Osteoblast (primary cell): ENCODE measurements around the gene ZNF483. TPM values are rescaled to one million over a fixed set of nuclear protein-coding genes. Genes with fewer than 3 reads are reported as not detected.
"Not testable (repeated sequence)": the region's sequence is repeated elsewhere in the genome, so short reads cannot be mapped to it uniquely, and the experiment has no call there.

Source experiments
- DNase-seq: peaks from one replicate; pipeline ENCODE4 v3.0.0; 2011; ENCODE audit warnings: low spot score, mixed read lengths; ENCODE audit not compliant: insufficient read length; ENCODE audit errors: missing footprints
- H2AFZ ChIP-seq: 2 replicates; pipeline ENCODE4 v1.6.0; 2011; ENCODE audit warnings: mild to moderate bottlenecking, low read length
- H3K27ac ChIP-seq: 2 replicates; pipeline ENCODE4 v1.5.1; 2011; ENCODE audit warnings: mild to moderate bottlenecking, low read depth, low read length, moderate library complexity
- H3K27me3 ChIP-seq: 2 replicates; pipeline ENCODE4 v1.6.0; 2012; ENCODE audit warnings: mild to moderate bottlenecking, control low read depth, inconsistent platforms, low read length, moderate library complexity; ENCODE audit not compliant: insufficient read depth
- H3K36me3 ChIP-seq: 2 replicates; pipeline ENCODE4 v1.5.1; 2011; ENCODE audit warnings: mild to moderate bottlenecking, low read length, control low read depth, moderate library complexity; ENCODE audit not compliant: insufficient read depth
- H3K4me1 ChIP-seq: 2 replicates; pipeline ENCODE4 v1.5.1; 2011; ENCODE audit warnings: mild to moderate bottlenecking, low read length, control low read depth, moderate library complexity; ENCODE audit not compliant: insufficient read depth
- H3K4me2 ChIP-seq: 2 replicates; pipeline ENCODE4 v1.6.0; 2011; ENCODE audit warnings: mild to moderate bottlenecking, low read length; ENCODE audit not compliant: insufficient read depth
- H3K4me3 ChIP-seq: fragments of 200-600 bp; sonication (generic); 3 replicates; pipeline ENCODE4 v1.5.1; 2012; ENCODE audit warnings: mild to moderate bottlenecking, low read length, inconsistent platforms; ENCODE audit not compliant: insufficient read depth
- H3K79me2 ChIP-seq: 2 replicates; pipeline ENCODE4 v1.6.0; 2012; ENCODE audit warnings: mild to moderate bottlenecking, low read length, control low read depth, inconsistent platforms; ENCODE audit not compliant: insufficient read depth
- H3K9me3 ChIP-seq: 2 replicates; pipeline ENCODE4 v1.5.1; 2011; ENCODE audit warnings: low read depth, low read length, control low read depth
- H4K20me1 ChIP-seq: 2 replicates; pipeline ENCODE4 v1.6.0; 2012; ENCODE audit warnings: mild to moderate bottlenecking, low read length, control low read depth; ENCODE audit not compliant: insufficient read depth
- CTCF ChIP-seq: IDR thresholded peaks from 2 replicates; pipeline ENCODE4 v1.5.1; 2011; ENCODE audit warnings: mild to moderate bottlenecking, low read depth, low read length, moderate library complexity; ENCODE audit errors: extremely low read depth
- total RNA-seq: library from RNA; depleted of rRNA; stranded (reverse); fragments of >200 nt; gene quantifications from 2 replicates; pipeline ENCODE4 v1.2.3, GENCODE V29; 2012

Gene ZNF483
- total RNA-seq, 1 donor: 6.2 TPM

- no peaks in the 10 kb centered on the region for H4K20me1 ChIP-seq
- no peak overlapping the region for H3K4me3 ChIP-seq
- H3K36me3 ChIP-seq: no peaks in the 10 kb centered on the region
- no peak overlapping the region for H2AFZ ChIP-seq
- H3K27me3 ChIP-seq: peaks cover 16% of the 10 kb centered on the region
- no peak for DNase-seq
- no peak overlapping the region for H3K27ac ChIP-seq
- no peak overlapping the region for H3K4me2 ChIP-seq
- H3K4me1 ChIP-seq: no peaks in the 10 kb centered on the region
- H3K79me2 ChIP-seq: no peaks in the 10 kb centered on the region
- no peaks in the 10 kb centered on the region for H3K9me3 ChIP-seq
- TF ChIP-seq CTCF: no peak
Measured at GRCh38 chr9:111615928-111616327, 90.9 kb downstream of the ZNF483 start.

GRCh38 chr9:111617349-111617748, 92.4 kb downstream of the ZNF483 start:
- not testable (repeated sequence) for H4K20me1 ChIP-seq, H2AFZ ChIP-seq, H3K9me3 ChIP-seq, H3K27ac ChIP-seq, H3K79me2 ChIP-seq, H3K36me3 ChIP-seq, H3K4me1 ChIP-seq, DNase-seq, H3K4me3 ChIP-seq, H3K4me2 ChIP-seq
- H3K27me3 ChIP-seq: peaks cover 16% of the 10 kb centered on the region

- Histone ChIP-seq H3K36me3 (no peaks in the 10 kb centered on the region), H3K4me3 (no peak overlapping the region), H3K27me3 (no peaks in the 10 kb centered on the region), H4K20me1 (no peaks in the 10 kb centered on the region), H3K4me2 (peak overlapping the region; percentile 20), H3K4me1 (peaks cover 10% of the 10 kb centered on the region), H3K9me3 (no peaks in the 10 kb centered on the region), H2AFZ (no peak overlapping the region), H3K27ac (no peak overlapping the region), H3K79me2 (no peaks in the 10 kb centered on the region)
- DNase-seq: peak; percentile 92
- TF ChIP-seq CTCF: peak; percentile 88
Measured at GRCh38 chr9:111621895-111622480, 97.0 kb downstream of the ZNF483 start.

- peak; percentile 86 for DNase-seq
- Histone ChIP-seq H3K4me3 (no peak overlapping the region), H3K4me1 (peaks cover 10% of the 10 kb centered on the region), H3K27me3 (no peaks in the 10 kb centered on the region), H2AFZ (no peak overlapping the region), H3K9me3 (no peaks in the 10 kb centered on the region), H4K20me1 (no peaks in the 10 kb centered on the region), H3K27ac (no peak overlapping the region), H3K79me2 (no peaks in the 10 kb centered on the region), H3K36me3 (no peaks in the 10 kb centered on the region), H3K4me2 (peak overlapping the region; percentile 20)
- TF ChIP-seq CTCF: no peak
Measured at GRCh38 chr9:111622626-111623025, 97.6 kb downstream of the ZNF483 start.

Other genes with a start within 250 kb of the ZNF483 start
- gene OR2K2, start 195.0 kb upstream of the ZNF483 start, total RNA-seq: under 0.01 TPM in 1 of 2 replicates, not detected in the other
- gene ECPAS, start 40.8 kb upstream of the ZNF483 start, total RNA-seq: 116 and 117 TPM in 2 replicates
- gene PTGR1, start 74.5 kb downstream of the ZNF483 start, total RNA-seq: 55.1 and 62.6 TPM in 2 replicates
- 7.1 and 8.3 TPM in 2 replicates for gene DNAJC25, start 106.2 kb downstream of the ZNF483 start, total RNA-seq
- gene GNG10, start 136.4 kb downstream of the ZNF483 start, total RNA-seq: 69.1 and 76.0 TPM in 2 replicates